Stimulated activated CD8-positive, alpha-beta memory T cell treated with anti-CD3 and anti-CD28 coated beads, Interleukin-12 subunit alpha, Interleukin-12 subunit beta, amount 100 ng/mL, for 24 hours (primary cell): ENCODE data around the gene VAV1.

Source experiments
- DNase-seq: peaks from one replicate; pipeline ENCODE4 v3.0.0-alpha.2; 2020; ENCODE audit errors: extremely low read depth

The VAV1 gene

DNA sequence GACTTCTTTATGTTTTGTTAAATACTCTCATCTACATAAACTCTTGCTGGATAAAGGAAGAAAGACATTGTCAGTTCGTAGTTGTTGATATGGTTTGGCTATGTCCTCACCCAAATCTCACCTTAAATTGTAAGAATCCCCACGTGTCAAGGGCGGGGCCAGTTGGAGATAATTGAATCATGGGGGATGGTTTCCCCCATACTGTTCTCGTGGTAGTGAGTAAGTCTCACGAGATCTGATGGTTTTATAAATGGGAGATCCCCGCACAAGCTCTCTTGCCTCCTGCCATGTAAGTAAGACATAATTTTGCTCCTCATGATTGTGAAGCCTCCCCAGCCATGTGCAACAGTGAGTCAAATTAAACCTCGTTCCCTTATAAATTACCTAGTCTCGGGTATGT is 118.4 kb downstream of the VAV1 start:
- no peak for DNase-seq

DNA sequence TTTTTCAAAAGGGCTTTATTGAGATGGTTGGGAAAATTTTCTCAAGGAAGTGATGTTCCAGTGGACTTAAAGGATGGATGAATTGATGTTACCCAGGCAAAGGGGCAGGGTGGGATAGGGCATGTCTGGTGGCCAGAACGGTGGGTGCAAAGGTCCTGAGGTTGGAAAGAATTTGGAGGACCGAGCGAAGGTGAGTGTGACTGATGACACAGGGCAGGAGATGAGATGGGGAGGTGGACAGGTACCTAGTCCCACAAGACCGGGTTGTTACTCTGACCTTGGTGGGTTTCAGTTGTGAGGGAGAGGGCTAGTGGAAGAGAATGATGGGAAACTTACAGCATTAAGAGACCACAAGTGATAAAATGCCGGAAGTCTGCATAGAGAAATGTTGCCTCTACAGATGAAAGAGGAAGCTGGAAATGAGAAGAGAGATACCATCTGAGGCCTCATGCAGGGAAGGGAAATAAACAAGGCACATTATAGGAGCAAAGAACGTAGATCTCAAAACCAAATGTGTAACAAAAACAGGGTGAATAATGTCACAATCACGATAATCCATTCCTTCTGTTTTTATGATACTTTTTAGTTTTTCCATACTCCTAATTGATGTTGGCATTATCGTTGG is 119.4 kb downstream of the VAV1 start:
- DNase-seq: no peak

DNA sequence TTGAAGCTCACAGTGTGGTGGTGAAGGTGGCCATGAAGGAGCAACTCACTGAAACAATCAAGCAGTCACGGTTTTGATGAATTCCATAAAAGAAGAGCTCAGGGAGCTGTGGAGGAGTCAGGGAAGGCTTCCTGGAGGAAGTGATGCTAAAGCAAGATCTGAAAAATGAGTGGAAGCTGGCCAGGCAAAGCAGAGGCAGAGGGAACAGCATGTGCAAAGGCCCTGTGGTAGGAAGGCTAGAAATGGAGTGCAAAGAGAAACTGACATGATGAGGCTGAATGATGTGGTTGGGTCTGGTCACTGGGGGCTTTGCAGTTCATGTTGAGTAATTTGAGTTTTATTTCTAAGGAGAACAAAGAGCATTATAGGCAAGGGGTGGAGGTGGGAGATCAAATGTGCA is 121.8 kb downstream of the VAV1 start:
- no peak for DNase-seq

DNA sequence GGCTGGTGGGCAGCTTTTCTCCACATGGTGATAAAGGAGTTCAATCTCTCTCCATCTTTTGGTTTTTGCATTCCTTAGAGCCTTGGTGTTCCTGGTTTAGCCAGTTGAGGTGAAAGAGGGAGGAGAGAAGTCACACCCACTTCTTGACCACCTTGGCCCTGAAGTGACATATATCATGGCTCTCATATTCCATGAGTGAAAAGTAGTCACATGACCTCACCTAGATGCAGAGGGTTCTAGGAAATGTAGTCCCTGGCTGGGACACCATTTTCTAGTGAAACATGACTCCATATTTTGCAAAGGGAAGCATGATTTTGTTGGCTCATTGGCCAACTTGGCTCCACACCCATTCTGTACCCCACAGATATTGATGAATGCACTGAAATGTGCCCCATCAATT is 130.9 kb downstream of the VAV1 start:
- DNase-seq: no peak

DNA sequence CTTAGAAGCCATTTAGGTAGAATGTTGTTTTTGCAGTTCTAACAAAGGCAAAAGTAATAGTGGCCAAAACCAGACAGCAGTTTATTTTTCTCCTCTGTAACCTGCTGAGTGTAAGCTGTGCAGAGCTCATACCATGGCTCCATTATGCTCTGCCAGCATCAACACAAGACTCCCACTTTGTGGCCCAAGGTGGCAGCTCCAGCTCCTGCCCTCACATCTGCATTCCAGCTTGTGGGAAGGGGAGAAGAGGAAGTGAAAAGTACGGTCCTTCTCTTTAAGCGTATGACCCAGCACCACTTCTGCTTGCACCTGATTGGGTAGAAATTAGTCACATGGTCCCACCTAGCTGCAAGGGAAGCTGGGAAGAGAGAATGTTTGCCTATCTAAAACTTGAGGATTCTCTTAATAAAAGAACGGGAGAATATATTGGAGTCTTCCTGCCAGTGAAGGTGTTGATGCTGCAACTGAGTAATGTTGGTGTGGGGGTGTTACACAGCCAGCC is 134.1 kb downstream of the VAV1 start:
- DNase-seq: no peak
